Neural cell (in vitro differentiated cells): ENCODE data around the gene SLC66A2. TPM values are rescaled to one million over a fixed set of nuclear protein-coding genes. Genes with fewer than 3 reads are reported as not detected.

ENCODE experiments used
- H2AFZ ChIP-seq: fragments of 200-600, 300-800 bp; sonication (generic), shearing (Covaris generic); 2 replicates; pipeline ENCODE4 v1.6.0; 2014; ENCODE audit warnings: low read depth, mild to moderate bottlenecking, antibody characterized with exemption, low read length, moderate library complexity
- H3F3A ChIP-seq: fragments of 200-600 bp; shearing (Covaris generic); 2 replicates; pipeline ENCODE4 v1.6.1; 2016; ENCODE audit warnings: mild to moderate bottlenecking, moderate library complexity, mixed read lengths, antibody characterized with exemption, low read length; ENCODE audit not compliant: insufficient read depth, poor library complexity, severe bottlenecking
- H3K27ac ChIP-seq: fragments of 200-600, 300-800 bp; sonication (generic), shearing (Covaris generic); 2 replicates; pipeline ENCODE4 v1.5.1; 2014; ENCODE audit warnings: mild to moderate bottlenecking, low read length, moderate library complexity
- H3K27me3 ChIP-seq: fragments of 300-800, 200-600 bp; sonication (generic), shearing (Covaris generic); 2 replicates; pipeline ENCODE4 v1.6.0; 2014; ENCODE audit warnings: mild to moderate bottlenecking, low read depth, low read length, moderate library complexity; ENCODE audit not compliant: insufficient read depth
- H3K36me3 ChIP-seq: fragments of 300-800, 200-600 bp; sonication (generic), shearing (Covaris generic); 2 replicates; pipeline ENCODE4 v1.5.1; 2014; ENCODE audit warnings: mild to moderate bottlenecking, antibody characterized with exemption, low read length, moderate library complexity; ENCODE audit not compliant: insufficient read depth
- H3K4me2 ChIP-seq: fragments of 300-800, 200-600 bp; sonication (generic), shearing (Covaris generic); 2 replicates; pipeline ENCODE4 v1.6.0; 2014; ENCODE audit warnings: mild to moderate bottlenecking, low read length
- H3K4me3 ChIP-seq: fragments of 300-800, 200-600 bp; sonication (generic), shearing (Covaris generic); 2 replicates; pipeline ENCODE4 v1.5.1; 2014; ENCODE audit warnings: mild to moderate bottlenecking, low read length, moderate library complexity
- H3K79me2 ChIP-seq: fragments of 200-600 bp; shearing (Covaris generic); replicated peaks from 2 replicates; pipeline ENCODE4 v1.6.0; 2014; ENCODE audit warnings: mild to moderate bottlenecking, low read length, moderate library complexity; ENCODE audit not compliant: insufficient read depth
- H3K9ac ChIP-seq: fragments of 300-800, 200-600 bp; sonication (generic), shearing (Covaris generic); 2 replicates; pipeline ENCODE4 v1.6.1; 2016; ENCODE audit warnings: mild to moderate bottlenecking, low read length, mixed read lengths
- H3K9me2 ChIP-seq: fragments of 200-600 bp; shearing (Covaris generic); 2 replicates; pipeline ENCODE4 v1.6.1; 2016; ENCODE audit warnings: mild to moderate bottlenecking, low read length, mixed read lengths; ENCODE audit not compliant: insufficient read depth
- H3K9me3 ChIP-seq: fragments of 200-600, 300-800 bp; sonication (generic), shearing (Covaris generic); 2 replicates; pipeline ENCODE4 v1.6.1; 2016; ENCODE audit warnings: mild to moderate bottlenecking, mixed run types, low read length, moderate library complexity, mixed read lengths
- H4K20me1 ChIP-seq: fragments of 200-600 bp; shearing (Covaris generic); 2 replicates; pipeline ENCODE4 v1.6.1; 2016; ENCODE audit warnings: mild to moderate bottlenecking, mixed run types; ENCODE audit not compliant: insufficient read depth
- EP300 ChIP-seq: fragments of 450-650 bp; conservative IDR thresholded peaks from 2 replicates; pipeline ENCODE4 v1.6.1; 2014; ENCODE audit warnings: antibody characterized with exemption, mild to moderate bottlenecking, moderate library complexity; ENCODE audit not compliant: poor library complexity, severe bottlenecking
- EZH2 ChIP-seq: fragments of 200-600, 300-800 bp; shearing (Covaris generic), sonication (generic); IDR thresholded peaks from 2 replicates; pipeline ENCODE4 v1.6.1; 2014; ENCODE audit warnings: antibody characterized with exemption, low read length, borderline replicate concordance, mild to moderate bottlenecking; ENCODE audit not compliant: insufficient read depth, poor library complexity, severe bottlenecking
- MXI1 ChIP-seq: fragments of 450-650 bp; conservative IDR thresholded peaks from 2 replicates; pipeline ENCODE4 v1.6.1; 2014; ENCODE audit warnings: antibody characterized with exemption, mild to moderate bottlenecking; ENCODE audit not compliant: poor library complexity, severe bottlenecking
- POLR2AphosphoS5 ChIP-seq: IDR thresholded peaks from 2 replicates; pipeline ENCODE4 v1.6.1; 2012
- RAD21 ChIP-seq: fragments of 450-650 bp; conservative IDR thresholded peaks from 2 replicates; pipeline ENCODE4 v1.6.1; 2014; ENCODE audit warnings: antibody characterized with exemption, mild to moderate bottlenecking, moderate library complexity
- SMC3 ChIP-seq: fragments of 450-650 bp; conservative IDR thresholded peaks from 2 replicates; pipeline ENCODE4 v1.6.1; 2014; ENCODE audit warnings: antibody characterized with exemption, mild to moderate bottlenecking, moderate library complexity; ENCODE audit not compliant: poor library complexity
- TAF1 ChIP-seq: IDR thresholded peaks from 2 replicates; pipeline ENCODE4 v1.6.1; 2012; ENCODE audit warnings: low read depth
- polyA plus RNA-seq: library from polyadenylated mRNA; depleted of rRNA; stranded (reverse); fragments of >200 nt; gene quantifications from 2 replicates; pipeline ENCODE4 v1.2.3, GENCODE V29; 2014
- TF ChIP-seq, protein P1 (sequence below): fragments of 450-650 bp; IDR thresholded peaks from 2 replicates; pipeline ENCODE4 v1.5.1; 2014; ENCODE audit warnings: antibody characterized with exemption, mild to moderate bottlenecking, moderate library complexity; ENCODE audit not compliant: poor library complexity, severe bottlenecking
- TF ChIP-seq, protein P2 (sequence below): IDR thresholded peaks from 2 replicates; pipeline ENCODE4 v1.6.1; 2012; ENCODE audit warnings: borderline replicate concordance

The SLC66A2 gene
- polyA plus RNA-seq, 1 donor from 2014 or later, result 66.7 TPM

DNA sequence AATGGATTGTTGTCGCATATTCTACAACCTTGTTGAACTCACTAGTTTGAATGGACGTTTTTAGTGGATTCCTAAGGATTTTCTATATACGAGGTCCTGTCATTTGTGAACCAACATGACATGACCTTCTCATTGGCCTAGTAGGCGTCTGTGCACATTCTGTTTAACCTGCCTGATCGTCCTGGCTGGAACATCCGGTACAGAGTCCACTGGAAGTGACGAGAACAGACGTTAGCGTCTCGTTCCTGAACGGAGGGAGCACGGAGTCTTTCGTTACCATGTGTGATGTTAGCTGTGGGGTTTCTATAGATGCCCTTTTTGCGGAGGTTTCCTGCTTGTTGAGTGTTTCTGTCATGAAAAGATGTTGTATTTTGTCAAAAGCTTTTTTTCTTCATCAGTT, 61.9 kb downstream of the SLC66A2 start:
- H4K20me1 ChIP-seq, result no peaks in the 10 kb centered on the region
- no peaks in the 10 kb centered on the region for H3K36me3 ChIP-seq
- H2AFZ ChIP-seq, result no peak overlapping the region
- no peak overlapping the region for H3K4me2 ChIP-seq
- no peak overlapping the region for H3K27ac ChIP-seq
- TF ChIP-seq TAF1 (no peak), SMC3 (no peak), EZH2 (no peak), MXI1 (no peak), EP300 (no peak), RAD21 (no peak), POLR2AphosphoS5 (no peak)
- TF ChIP-seq, protein P1, sequence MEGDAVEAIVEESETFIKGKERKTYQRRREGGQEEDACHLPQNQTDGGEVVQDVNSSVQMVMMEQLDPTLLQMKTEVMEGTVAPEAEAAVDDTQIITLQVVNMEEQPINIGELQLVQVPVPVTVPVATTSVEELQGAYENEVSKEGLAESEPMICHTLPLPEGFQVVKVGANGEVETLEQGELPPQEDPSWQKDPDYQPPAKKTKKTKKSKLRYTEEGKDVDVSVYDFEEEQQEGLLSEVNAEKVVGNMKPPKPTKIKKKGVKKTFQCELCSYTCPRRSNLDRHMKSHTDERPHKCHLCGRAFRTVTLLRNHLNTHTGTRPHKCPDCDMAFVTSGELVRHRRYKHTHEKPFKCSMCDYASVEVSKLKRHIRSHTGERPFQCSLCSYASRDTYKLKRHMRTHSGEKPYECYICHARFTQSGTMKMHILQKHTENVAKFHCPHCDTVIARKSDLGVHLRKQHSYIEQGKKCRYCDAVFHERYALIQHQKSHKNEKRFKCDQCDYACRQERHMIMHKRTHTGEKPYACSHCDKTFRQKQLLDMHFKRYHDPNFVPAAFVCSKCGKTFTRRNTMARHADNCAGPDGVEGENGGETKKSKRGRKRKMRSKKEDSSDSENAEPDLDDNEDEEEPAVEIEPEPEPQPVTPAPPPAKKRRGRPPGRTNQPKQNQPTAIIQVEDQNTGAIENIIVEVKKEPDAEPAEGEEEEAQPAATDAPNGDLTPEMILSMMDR, result no peak
- TF ChIP-seq, protein P2, sequence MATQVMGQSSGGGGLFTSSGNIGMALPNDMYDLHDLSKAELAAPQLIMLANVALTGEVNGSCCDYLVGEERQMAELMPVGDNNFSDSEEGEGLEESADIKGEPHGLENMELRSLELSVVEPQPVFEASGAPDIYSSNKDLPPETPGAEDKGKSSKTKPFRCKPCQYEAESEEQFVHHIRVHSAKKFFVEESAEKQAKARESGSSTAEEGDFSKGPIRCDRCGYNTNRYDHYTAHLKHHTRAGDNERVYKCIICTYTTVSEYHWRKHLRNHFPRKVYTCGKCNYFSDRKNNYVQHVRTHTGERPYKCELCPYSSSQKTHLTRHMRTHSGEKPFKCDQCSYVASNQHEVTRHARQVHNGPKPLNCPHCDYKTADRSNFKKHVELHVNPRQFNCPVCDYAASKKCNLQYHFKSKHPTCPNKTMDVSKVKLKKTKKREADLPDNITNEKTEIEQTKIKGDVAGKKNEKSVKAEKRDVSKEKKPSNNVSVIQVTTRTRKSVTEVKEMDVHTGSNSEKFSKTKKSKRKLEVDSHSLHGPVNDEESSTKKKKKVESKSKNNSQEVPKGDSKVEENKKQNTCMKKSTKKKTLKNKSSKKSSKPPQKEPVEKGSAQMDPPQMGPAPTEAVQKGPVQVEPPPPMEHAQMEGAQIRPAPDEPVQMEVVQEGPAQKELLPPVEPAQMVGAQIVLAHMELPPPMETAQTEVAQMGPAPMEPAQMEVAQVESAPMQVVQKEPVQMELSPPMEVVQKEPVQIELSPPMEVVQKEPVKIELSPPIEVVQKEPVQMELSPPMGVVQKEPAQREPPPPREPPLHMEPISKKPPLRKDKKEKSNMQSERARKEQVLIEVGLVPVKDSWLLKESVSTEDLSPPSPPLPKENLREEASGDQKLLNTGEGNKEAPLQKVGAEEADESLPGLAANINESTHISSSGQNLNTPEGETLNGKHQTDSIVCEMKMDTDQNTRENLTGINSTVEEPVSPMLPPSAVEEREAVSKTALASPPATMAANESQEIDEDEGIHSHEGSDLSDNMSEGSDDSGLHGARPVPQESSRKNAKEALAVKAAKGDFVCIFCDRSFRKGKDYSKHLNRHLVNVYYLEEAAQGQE, result no peak
- no peak overlapping the region for H3K4me3 ChIP-seq
- no peaks in the 10 kb centered on the region for H3F3A ChIP-seq
- H3K9me2 ChIP-seq, result no peaks in the 10 kb centered on the region
- peaks cover 24% of the 10 kb centered on the region for H3K9me3 ChIP-seq
- H3K79me2 ChIP-seq, result no peaks in the 10 kb centered on the region
- H3K9ac ChIP-seq, result no peak overlapping the region
- H3K27me3 ChIP-seq, result no peaks in the 10 kb centered on the region

DNA sequence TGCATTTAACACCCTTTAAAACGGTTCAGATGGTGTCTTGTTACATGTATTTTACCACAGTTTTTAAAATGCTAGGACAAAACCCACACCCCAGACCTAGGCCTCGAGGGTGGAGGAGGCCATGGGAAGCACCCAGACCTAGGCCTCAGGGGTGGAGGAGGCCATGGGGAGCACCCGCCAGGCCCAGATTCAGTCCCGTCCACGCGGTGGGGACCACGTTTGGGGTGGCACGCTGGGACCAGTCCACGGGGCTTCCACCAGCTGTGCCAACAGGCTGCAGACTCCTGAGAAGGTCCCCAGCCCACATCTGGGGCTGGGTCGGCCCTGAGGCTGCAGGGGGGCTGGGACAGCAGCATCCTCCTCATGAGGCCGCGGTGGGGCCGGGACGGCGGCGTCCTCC, 63.4 kb downstream of the SLC66A2 start:
- H3K4me2 ChIP-seq, result no peak overlapping the region
- no peak overlapping the region for H2AFZ ChIP-seq
- no peak overlapping the region for H3K4me3 ChIP-seq
- TF ChIP-seq RAD21 (no peak), EZH2 (no peak), POLR2AphosphoS5 (no peak), SMC3 (no peak), MXI1 (no peak), EP300 (no peak), TAF1 (no peak)
- TF ChIP-seq, protein P2, result no peak
- TF ChIP-seq, protein P1, result no peak
- H3K36me3 ChIP-seq, result no peaks in the 10 kb centered on the region
- no peaks in the 10 kb centered on the region for H3K27me3 ChIP-seq
- no peak overlapping the region for H3K9ac ChIP-seq
- H3K79me2 ChIP-seq, result no peaks in the 10 kb centered on the region
- H3K27ac ChIP-seq, result no peak overlapping the region
- peaks cover 13% of the 10 kb centered on the region for H3K9me3 ChIP-seq
- H3K9me2 ChIP-seq, result no peaks in the 10 kb centered on the region
- no peaks in the 10 kb centered on the region for H4K20me1 ChIP-seq
- H3F3A ChIP-seq, result no peaks in the 10 kb centered on the region
